Hypothalamus (tissue), 51 donors: ENCODE data around the gene ALDH16A1.
A peak's percentile ranks its signal among the peaks of the same experiment; 100 is the strongest.

Source experiments
- DNase-seq, 51 donors: peaks; one replicate each; lab custom pipeline; 2025; lab: John Stamatoyannopoulos, UW

ALDH16A1 gene

DNA sequence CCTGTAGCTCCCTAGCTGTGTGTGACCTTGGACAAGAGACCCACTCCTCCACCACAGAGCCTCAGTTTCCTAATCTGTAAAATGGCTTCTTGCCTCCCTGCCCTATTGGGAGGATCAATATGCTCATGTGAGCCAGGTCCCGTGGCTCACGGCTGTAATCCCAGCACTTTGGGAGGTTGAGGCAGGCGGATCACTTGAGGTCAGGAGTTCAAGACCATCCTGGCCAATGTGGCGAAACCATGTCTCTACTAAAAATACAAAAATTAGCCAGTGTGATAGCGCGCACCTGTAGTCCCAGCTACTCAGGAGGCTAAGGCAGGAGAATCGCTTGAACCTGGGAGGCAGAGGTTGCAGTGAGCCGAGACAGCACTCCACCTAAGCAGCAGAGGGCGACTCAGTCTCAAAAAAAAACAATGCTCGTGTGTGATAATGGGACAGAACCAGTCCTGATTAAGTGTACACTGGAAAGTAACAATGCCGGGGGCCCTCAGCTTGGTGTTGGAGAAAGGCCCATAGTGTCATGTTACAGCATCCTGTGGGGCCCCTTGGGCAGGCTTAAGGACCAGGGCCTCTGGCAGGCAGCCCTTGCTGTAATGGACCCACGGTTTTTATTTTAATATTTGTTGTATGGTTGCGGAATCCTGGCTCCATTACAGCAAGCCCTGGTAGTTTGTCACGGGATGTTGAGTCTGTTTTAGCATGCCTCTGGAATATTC lies 50.0 kb downstream of the ALDH16A1 start:
- DNase-seq = peak in 8 of 51 donors; percentile 5 to 15 (median 11)

DNA sequence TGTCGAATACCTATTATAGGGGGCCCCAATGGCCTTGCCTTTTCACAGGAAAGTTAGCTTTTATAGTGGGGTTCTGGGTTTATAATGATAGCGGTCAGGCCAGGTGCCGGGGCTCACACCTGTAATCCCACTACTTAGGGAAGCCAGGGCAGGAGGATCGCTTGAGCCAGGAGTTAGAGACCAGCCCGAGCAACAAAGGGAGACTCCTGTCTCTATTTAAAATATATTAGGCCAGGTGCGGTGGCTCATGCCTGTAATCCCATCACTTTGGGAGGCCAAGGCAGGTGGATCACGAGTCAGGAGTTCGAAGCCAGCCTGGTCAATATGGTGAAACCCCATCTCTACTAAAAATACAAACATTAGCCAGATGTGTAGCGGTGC lies 50.5 kb downstream of the ALDH16A1 start:
- no peak for DNase-seq

GRCh38 chr19:49506575-49507105 lies 53.6 kb downstream of the ALDH16A1 start:
- DNase-seq = peak in 20 of 51 donors; percentile 3 to 45 (median 14)

GRCh38 chr19:49507803-49508494 lies 54.9 kb downstream of the ALDH16A1 start:
- DNase-seq = no peak

GRCh38 chr19:49512970-49513745 lies 60.1 kb downstream of the ALDH16A1 start:
- peak in 15 of 51 donors; percentile 7 to 46 (median 19) for DNase-seq

DNA sequence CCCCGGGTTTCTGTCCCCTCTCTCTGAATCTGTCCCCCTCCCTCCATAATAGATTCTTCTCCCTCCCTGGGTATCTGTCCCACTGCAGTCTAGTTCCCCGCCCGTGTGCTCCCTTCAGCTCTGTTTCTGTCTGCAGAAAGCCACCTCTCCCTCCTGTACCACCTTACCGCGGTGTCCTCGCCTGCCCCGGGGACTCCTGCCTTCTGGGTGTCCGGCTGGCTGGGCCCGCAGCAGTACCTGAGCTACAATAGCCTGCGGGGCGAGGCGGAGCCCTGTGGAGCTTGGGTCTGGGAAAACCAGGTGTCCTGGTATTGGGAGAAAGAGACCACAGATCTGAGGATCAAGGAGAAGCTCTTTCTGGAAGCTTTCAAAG lies 60.7 kb downstream of the ALDH16A1 start:
- no peak for DNase-seq

GRCh38 chr19:49514151-49514550 lies 61.1 kb downstream of the ALDH16A1 start:
- no peak for DNase-seq

DNA sequence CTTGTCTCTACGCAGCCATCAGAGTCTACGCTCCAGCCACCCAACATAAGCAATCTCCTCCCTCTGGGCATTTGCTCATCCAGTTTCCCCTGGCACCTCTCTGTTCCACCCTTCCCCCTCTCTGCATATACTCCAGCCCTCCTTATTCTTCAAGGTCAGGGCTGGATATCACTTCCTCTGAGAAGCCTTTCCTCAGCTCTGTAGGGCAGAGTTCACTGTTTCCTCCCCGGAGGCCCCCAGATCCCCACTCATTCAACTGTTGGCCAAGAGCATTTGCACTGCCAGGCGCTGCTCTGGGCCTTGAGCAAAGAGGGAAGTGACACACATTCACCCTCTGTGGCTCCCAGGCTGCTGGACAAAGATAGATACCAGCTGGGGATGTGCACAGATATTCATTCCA lies 62.7 kb downstream of the ALDH16A1 start:
- peak in 18 of 51 donors; percentile 7 to 49 (median 26) for DNase-seq

DNA sequence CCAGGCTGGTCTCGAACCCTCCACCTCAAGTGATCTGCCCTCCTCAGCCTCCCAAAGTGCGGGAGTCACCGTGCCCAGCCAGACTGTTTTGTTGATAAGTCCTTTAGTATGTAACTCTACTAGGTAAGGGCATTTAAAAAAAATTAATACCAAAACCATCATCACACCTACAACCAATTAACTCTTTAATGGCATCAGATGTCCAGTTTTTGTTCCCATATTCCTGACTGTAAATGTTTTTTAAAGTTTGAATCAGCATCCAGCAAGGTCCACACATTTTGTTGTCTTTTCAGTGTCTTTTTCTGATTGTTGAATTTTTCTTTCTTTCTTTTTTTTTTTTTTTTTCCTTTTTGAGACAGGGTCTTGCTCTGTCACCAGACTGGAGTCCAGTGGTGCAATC lies 65.0 kb downstream of the ALDH16A1 start:
- no peak for DNase-seq
